ENCODE measurements around the gene PCDHA1.
"Not testable (repeated sequence)": the region's sequence is repeated elsewhere in the genome, so short reads cannot be mapped to it uniquely, and the experiment has no call there.

The PCDHA1 gene

GRCh38 chr5:140857177-140857986 is 71.4 kb downstream of the PCDHA1 start:
- Mint-ChIP-seq H3K36me3 (peaks cover 2% of the 10 kb centered on the region), H3K27me3 (no peaks in the 10 kb centered on the region), H3K4me3 (no peak overlapping the region), H3K9me3 (no peaks in the 10 kb centered on the region), H3K27ac (no peak overlapping the region), H3K4me1 (no peaks in the 10 kb centered on the region)
- no peak for ATAC-seq (ENCODE audit: low read depth)
- DNase-seq (ENCODE audit: low spot score in 2 of 2): no peak

GRCh38 chr5:140857987-140858240 is 72.0 kb downstream of the PCDHA1 start:
- no peaks in the 10 kb centered on the region for H3K4me1 Mint-ChIP-seq
- ATAC-seq (ENCODE audit: low read depth) (no peak), DNase-seq (ENCODE audit: low spot score in 2 of 2) (no peak)
- peaks cover 2% of the 10 kb centered on the region for H3K36me3 Mint-ChIP-seq
- H3K27me3 Mint-ChIP-seq: no peaks in the 10 kb centered on the region
- H3K9me3 Mint-ChIP-seq: no peaks in the 10 kb centered on the region
- H3K27ac Mint-ChIP-seq: no peak overlapping the region
- H3K4me3 Mint-ChIP-seq: no peak overlapping the region

- ATAC-seq (ENCODE audit: low read depth) (no peak), DNase-seq (ENCODE audit: low spot score in 2 of 2) (no peak)
- Mint-ChIP-seq H3K9me3 (no peaks in the 10 kb centered on the region), H3K27me3 (no peaks in the 10 kb centered on the region), H3K4me3 (no peak overlapping the region), H3K4me1 (no peaks in the 10 kb centered on the region), H3K27ac (no peak overlapping the region), H3K36me3 (no peaks in the 10 kb centered on the region)
These were observed 76.7 kb downstream of the PCDHA1 start for GRCh38 chr5:140862441-140863295.

- Mint-ChIP-seq H3K4me1 (no peaks in the 10 kb centered on the region), H3K36me3 (no peaks in the 10 kb centered on the region), H3K27ac (no peak within 1 kb of the TSS), H3K4me3 (no peak within 1 kb of the TSS), H3K27me3 (peaks cover 3% of the 10 kb centered on the region), H3K9me3 (peaks cover 2% of the 10 kb centered on the region)
- DNase-seq (ENCODE audit: low spot score in 2 of 2): no peak
- no peak for ATAC-seq (ENCODE audit: low read depth)
These were observed 83.0 kb downstream of the PCDHA1 start, which contains the start of gene PCDHA11 for GRCh38 chr5:140868721-140869554. Gene PCDHA11, plus strand, starts transcription at chr5:140868957. Its CDS starts 147 bp downstream, at chr5:140869104.

- DNase-seq (ENCODE audit: low spot score in 2 of 2) (no peak), ATAC-seq (ENCODE audit: low read depth) (no peak)
- Mint-ChIP-seq H3K9me3 (peaks cover 2% of the 10 kb centered on the region), H3K4me3 (no peak overlapping the region), H3K4me1 (no peaks in the 10 kb centered on the region), H3K27me3 (peaks cover 6% of the 10 kb centered on the region), H3K36me3 (no peaks in the 10 kb centered on the region), H3K27ac (no peak overlapping the region)
These were observed 83.6 kb downstream of the PCDHA1 start for GRCh38 chr5:140869555-140869886.

- Mint-ChIP-seq H3K4me3 (no peak overlapping the region), H3K27me3 (peaks cover 6% of the 10 kb centered on the region), H3K9me3 (peaks cover 2% of the 10 kb centered on the region), H3K36me3 (no peaks in the 10 kb centered on the region), H3K27ac (no peak overlapping the region), H3K4me1 (no peaks in the 10 kb centered on the region)
- no peak for DNase-seq (ENCODE audit: low spot score in 2 of 2)
- ATAC-seq (ENCODE audit: low read depth): no peak
These were observed 84.6 kb downstream of the PCDHA1 start for GRCh38 chr5:140870221-140871201.

GRCh38 chr5:140875085-140876065 is 89.4 kb downstream of the PCDHA1 start, which contains the start of gene PCDHA12:
Gene PCDHA12, plus strand, starts transcription at chr5:140875308. Its CDS starts 165 bp downstream, at chr5:140875473.
- Mint-ChIP-seq H3K36me3 (no peaks in the 10 kb centered on the region), H3K4me3 (no peak within 1 kb of the TSS), H3K4me1 (no peaks in the 10 kb centered on the region), H3K27ac (no peak within 1 kb of the TSS), H3K27me3 (peaks cover 10% of the 10 kb centered on the region), H3K9me3 (peaks cover 4% of the 10 kb centered on the region)
- ATAC-seq (ENCODE audit: low read depth): no peak
- DNase-seq (ENCODE audit: low spot score in 2 of 2): no peak

GRCh38 chr5:140876541-140877261 is 90.8 kb downstream of the PCDHA1 start:
- H3K4me1 Mint-ChIP-seq; H3K36me3 Mint-ChIP-seq; H3K4me3 Mint-ChIP-seq; ATAC-seq (ENCODE audit: low read depth); H3K27ac Mint-ChIP-seq; DNase-seq (ENCODE audit: low spot score in 2 of 2); H3K9me3 Mint-ChIP-seq: not testable (repeated sequence)
- peaks cover 14% of the 10 kb centered on the region for H3K27me3 Mint-ChIP-seq

GRCh38 chr5:140877262-140877581 is 91.3 kb downstream of the PCDHA1 start:
- Mint-ChIP-seq H3K4me3 (no peak overlapping the region), H3K27me3 (peaks cover 14% of the 10 kb centered on the region), H3K4me1 (no peaks in the 10 kb centered on the region), H3K27ac (no peak overlapping the region), H3K9me3 (peaks cover 7% of the 10 kb centered on the region), H3K36me3 (no peaks in the 10 kb centered on the region)
- no peak for ATAC-seq (ENCODE audit: low read depth)
- DNase-seq (ENCODE audit: low spot score in 2 of 2): no peak

GRCh38 chr5:140881889-140882590 is 96.1 kb downstream of the PCDHA1 start, which contains the start of gene PCDHA13:
Gene PCDHA13, plus strand, starts transcription at chr5:140882124. Its CDS starts 145 bp downstream, at chr5:140882269.
- Mint-ChIP-seq H3K4me3 (no peak within 1 kb of the TSS), H3K9me3 (peaks cover 5% of the 10 kb centered on the region), H3K27ac (no peak within 1 kb of the TSS), H3K36me3 (no peaks in the 10 kb centered on the region), H3K4me1 (no peaks in the 10 kb centered on the region), H3K27me3 (peaks cover 8% of the 10 kb centered on the region)
- no peak for DNase-seq (ENCODE audit: low spot score in 2 of 2)
- no peak for ATAC-seq (ENCODE audit: low read depth)

GRCh38 chr5:140882591-140882899 is 96.6 kb downstream of the PCDHA1 start:
- peaks cover 8% of the 10 kb centered on the region for H3K9me3 Mint-ChIP-seq
- H3K27me3 Mint-ChIP-seq: peaks cover 8% of the 10 kb centered on the region
- H3K4me1 Mint-ChIP-seq: no peaks in the 10 kb centered on the region
- H3K27ac Mint-ChIP-seq: no peak overlapping the region
- ATAC-seq (ENCODE audit: low read depth) (no peak), DNase-seq (ENCODE audit: low spot score in 2 of 2) (no peak)
- H3K4me3 Mint-ChIP-seq: no peak overlapping the region
- no peaks in the 10 kb centered on the region for H3K36me3 Mint-ChIP-seq
